H1 (cell line): Measurements from ENCODE around the gene EEF1A2. TPM values are rescaled to one million over a fixed set of nuclear protein-coding genes. Genes with fewer than 3 reads are reported as not detected.

Experiments
- ATF3 ChIP-seq: IDR thresholded peaks from 2 replicates; pipeline ENCODE4 v1.6.1; 2011; ENCODE audit warnings: low read depth, mild to moderate bottlenecking, low read length; ENCODE audit not compliant: insufficient read depth
- BACH1 ChIP-seq: IDR thresholded peaks from 2 replicates; pipeline ENCODE4 v1.6.1; 2012; ENCODE audit warnings: low read length, improper control_type of control experiment
- PHF8 ChIP-seq: fragments of 200-600 bp; sonication (generic); conservative IDR thresholded peaks from 2 replicates; pipeline ENCODE4 v1.7.1; 2012; ENCODE audit warnings: low read depth, mild to moderate bottlenecking, inconsistent platforms, low read length, moderate library complexity
- SIX5 ChIP-seq: IDR thresholded peaks from 2 replicates; pipeline ENCODE4 v1.6.1; 2011; ENCODE audit warnings: mild to moderate bottlenecking, low read depth, low read length
- polyA plus RNA-seq, 7 experiments: library from polyadenylated mRNA; depleted of rRNA in 3 of 7; stranded (reverse) in 5 of 7; unstranded in 2 of 7; fragments of >200 nt in 5 of 7; fragments of 200-250 nt in 2 of 7; gene quantifications; 1 replicate in 5 of 7; 2 replicates in 1 of 7; 4 replicates in 1 of 7; pipeline versions ENCODE4 v1.2.1 to v1.2.3, GENCODE V29; 2011 to 2013; ENCODE audit warnings: missing spikeins in 2 of 7, mixed read lengths in 2 of 7
- total RNA-seq: library from RNA; stranded (reverse); fragmentation: NEBNext Ultra II Directional; extraction: Animal tissue kit (Norgen Biotek cat#: 25700); gene quantifications from 2 replicates; pipeline ENCODE4 v1.2.1, GENCODE V29; 2021

Gene EEF1A2
- total and polyA plus RNA-seq, 2 of the 8 experiments (the other 6 are each of a cell fraction or from before 2014, with no cell fraction given), result 7.4 to 25.8 TPM

GRCh38 chr20:63529180-63529860 lies 30.4 kb upstream of the EEF1A2 start (continued):
- TF ChIP-seq SIX5 (no peak), ATF3 (no peak), PHF8 (no peak), BACH1 (no peak)
